22Rv1 (cell line): ENCODE measurements around the gene HERPUD2.
"Not testable (repeated sequence)": the region's sequence is repeated elsewhere in the genome, so short reads cannot be mapped to it uniquely, and the experiment has no call there.

Experiments used
- CTCF ChIP-seq: fragments of 450-650 bp; IDR thresholded peaks from 2 replicates; pipeline ENCODE4 v1.5.1; 2017; ENCODE audit warnings: mild to moderate bottlenecking
- ZFX ChIP-seq: fragments of 450-650 bp; IDR thresholded peaks from 2 replicates; pipeline ENCODE4 v1.6.1; 2017; ENCODE audit warnings: antibody characterized with exemption, borderline replicate concordance

GRCh38 chr7:35698382-35698781 lies 3.4 kb upstream of the HERPUD2 start:
- TF ChIP-seq CTCF, ZFX: not testable (repeated sequence)
